ENCODE data around the gene PRM1.

DNA sequence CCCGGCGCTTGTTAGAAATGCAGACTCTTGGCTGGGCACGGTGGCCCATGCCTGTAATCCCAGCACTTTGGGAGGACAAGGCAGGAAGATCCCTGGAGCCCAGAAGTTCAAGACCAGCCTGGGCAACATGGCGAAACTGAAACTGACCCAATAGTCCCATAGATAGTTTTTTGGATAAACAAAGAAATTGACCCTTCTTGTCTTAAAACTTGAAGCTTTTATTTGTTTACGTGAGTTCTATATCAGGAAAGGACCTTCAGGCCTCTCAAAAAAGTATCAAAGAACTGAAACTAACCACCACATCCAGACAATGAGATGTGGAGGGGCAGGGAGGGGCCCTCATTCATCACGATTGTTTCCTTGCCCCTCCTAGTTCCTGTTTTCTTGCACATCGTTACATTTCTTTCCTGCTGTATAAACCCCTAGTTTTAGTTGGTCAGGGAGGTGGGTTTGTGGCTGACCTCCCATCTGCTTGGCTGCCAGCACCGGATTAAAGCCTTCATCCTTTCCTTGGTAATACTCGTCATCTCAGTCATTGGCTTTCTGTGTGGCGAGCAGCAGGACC, 29.9 kb upstream of the PRM1 start:
- no peak for TF ChIP-seq POLR2AphosphoS5 (IDR thresholded peaks at IDR 0.05; ENCODE audit: low read depth, low read length)
- TF ChIP-seq, protein P1, sequence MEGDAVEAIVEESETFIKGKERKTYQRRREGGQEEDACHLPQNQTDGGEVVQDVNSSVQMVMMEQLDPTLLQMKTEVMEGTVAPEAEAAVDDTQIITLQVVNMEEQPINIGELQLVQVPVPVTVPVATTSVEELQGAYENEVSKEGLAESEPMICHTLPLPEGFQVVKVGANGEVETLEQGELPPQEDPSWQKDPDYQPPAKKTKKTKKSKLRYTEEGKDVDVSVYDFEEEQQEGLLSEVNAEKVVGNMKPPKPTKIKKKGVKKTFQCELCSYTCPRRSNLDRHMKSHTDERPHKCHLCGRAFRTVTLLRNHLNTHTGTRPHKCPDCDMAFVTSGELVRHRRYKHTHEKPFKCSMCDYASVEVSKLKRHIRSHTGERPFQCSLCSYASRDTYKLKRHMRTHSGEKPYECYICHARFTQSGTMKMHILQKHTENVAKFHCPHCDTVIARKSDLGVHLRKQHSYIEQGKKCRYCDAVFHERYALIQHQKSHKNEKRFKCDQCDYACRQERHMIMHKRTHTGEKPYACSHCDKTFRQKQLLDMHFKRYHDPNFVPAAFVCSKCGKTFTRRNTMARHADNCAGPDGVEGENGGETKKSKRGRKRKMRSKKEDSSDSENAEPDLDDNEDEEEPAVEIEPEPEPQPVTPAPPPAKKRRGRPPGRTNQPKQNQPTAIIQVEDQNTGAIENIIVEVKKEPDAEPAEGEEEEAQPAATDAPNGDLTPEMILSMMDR (IDR thresholded peaks at IDR 0.05): no peak

All from Panc1 (cell line).